A673 (cell line): Measurements from ENCODE around the gene B3GNT3.

Experiments
- EZH2 ChIP-seq: fragments of 200-600 bp; sonication (generic); IDR thresholded peaks from 2 replicates; pipeline ENCODE4 v1.6.1; 2017; ENCODE audit warnings: borderline replicate concordance, low read depth, mild to moderate bottlenecking, mixed read lengths, antibody characterized with exemption, low read length; ENCODE audit not compliant: poor library complexity, severe bottlenecking
- TF ChIP-seq, protein P1 (sequence below): fragments of 300-800, 200-600 bp; sonication (generic); conservative IDR thresholded peaks from 2 replicates; pipeline ENCODE4 v1.5.1; 2017; ENCODE audit warnings: low read depth, mild to moderate bottlenecking, antibody characterized with exemption, low read length, moderate library complexity, mixed read lengths

- TF ChIP-seq, protein P1, sequence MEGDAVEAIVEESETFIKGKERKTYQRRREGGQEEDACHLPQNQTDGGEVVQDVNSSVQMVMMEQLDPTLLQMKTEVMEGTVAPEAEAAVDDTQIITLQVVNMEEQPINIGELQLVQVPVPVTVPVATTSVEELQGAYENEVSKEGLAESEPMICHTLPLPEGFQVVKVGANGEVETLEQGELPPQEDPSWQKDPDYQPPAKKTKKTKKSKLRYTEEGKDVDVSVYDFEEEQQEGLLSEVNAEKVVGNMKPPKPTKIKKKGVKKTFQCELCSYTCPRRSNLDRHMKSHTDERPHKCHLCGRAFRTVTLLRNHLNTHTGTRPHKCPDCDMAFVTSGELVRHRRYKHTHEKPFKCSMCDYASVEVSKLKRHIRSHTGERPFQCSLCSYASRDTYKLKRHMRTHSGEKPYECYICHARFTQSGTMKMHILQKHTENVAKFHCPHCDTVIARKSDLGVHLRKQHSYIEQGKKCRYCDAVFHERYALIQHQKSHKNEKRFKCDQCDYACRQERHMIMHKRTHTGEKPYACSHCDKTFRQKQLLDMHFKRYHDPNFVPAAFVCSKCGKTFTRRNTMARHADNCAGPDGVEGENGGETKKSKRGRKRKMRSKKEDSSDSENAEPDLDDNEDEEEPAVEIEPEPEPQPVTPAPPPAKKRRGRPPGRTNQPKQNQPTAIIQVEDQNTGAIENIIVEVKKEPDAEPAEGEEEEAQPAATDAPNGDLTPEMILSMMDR, result no peak
- TF ChIP-seq EZH2, result no peak
These were observed 53.8 kb downstream of the B3GNT3 start for GRCh38 chr19:17848595-17849292.
